IPS-18c (cell line): ENCODE data around the gene XXYLT1.

Experiments used
- H3K4me3 ChIP-seq: 2 replicates; pipeline ENCODE4 v1.7.0; 2013; ENCODE audit warnings: low read depth, mild to moderate bottlenecking, low read length, moderate library complexity; ENCODE audit not compliant: insufficient read depth
- H3K9me3 ChIP-seq: one replicate; pipeline ENCODE4 v1.6.1; 2013; ENCODE audit warnings: mild to moderate bottlenecking, low read length, moderate library complexity; ENCODE audit not compliant: control insufficient read depth, insufficient read depth

Gene XXYLT1

GRCh38 chr3:195080125-195080524 is 190.8 kb downstream of the XXYLT1 start:
- Histone ChIP-seq H3K9me3 (no peaks in the 10 kb centered on the region), H3K4me3 (no peak overlapping the region)

- no peak overlapping the region for H3K4me3 ChIP-seq
- H3K9me3 ChIP-seq, result no peaks in the 10 kb centered on the region
Measured at GRCh38 chr3:195079636-195080035, 191.3 kb downstream of the XXYLT1 start.

- no peak overlapping the region for H3K4me3 ChIP-seq
- no peaks in the 10 kb centered on the region for H3K9me3 ChIP-seq
Measured at GRCh38 chr3:195078891-195079440, 192.0 kb downstream of the XXYLT1 start.

GRCh38 chr3:195077611-195078540 is 193.1 kb downstream of the XXYLT1 start:
- no peak overlapping the region for H3K4me3 ChIP-seq
- H3K9me3 ChIP-seq, result no peaks in the 10 kb centered on the region

GRCh38 chr3:195076981-195077610 is 193.9 kb downstream of the XXYLT1 start:
- H3K9me3 ChIP-seq, result no peaks in the 10 kb centered on the region

GRCh38 chr3:195075941-195076875 is 194.8 kb downstream of the XXYLT1 start:
- no peak overlapping the region for H3K4me3 ChIP-seq
- no peaks in the 10 kb centered on the region for H3K9me3 ChIP-seq

More at GRCh38 chr3:195076981-195077610, 193.9 kb downstream of the XXYLT1 start:
- no peak overlapping the region for H3K4me3 ChIP-seq

GRCh38 chr3:195075199-195075940 is 195.6 kb downstream of the XXYLT1 start:
- H3K4me3 ChIP-seq, result no peak overlapping the region
- no peaks in the 10 kb centered on the region for H3K9me3 ChIP-seq

- H3K9me3 ChIP-seq, result no peaks in the 10 kb centered on the region
- no peak overlapping the region for H3K4me3 ChIP-seq
Measured at GRCh38 chr3:195073866-195074860, 196.8 kb downstream of the XXYLT1 start.

- no peaks in the 10 kb centered on the region for H3K9me3 ChIP-seq
- no peak overlapping the region for H3K4me3 ChIP-seq
Measured at GRCh38 chr3:195072916-195073564, 197.9 kb downstream of the XXYLT1 start.

- H3K9me3 ChIP-seq, result no peaks in the 10 kb centered on the region
- H3K4me3 ChIP-seq, result no peak overlapping the region
Measured at GRCh38 chr3:195071916-195072820, 198.8 kb downstream of the XXYLT1 start.

- no peak overlapping the region for H3K4me3 ChIP-seq
- no peaks in the 10 kb centered on the region for H3K9me3 ChIP-seq
Measured at GRCh38 chr3:195071011-195071728, 199.8 kb downstream of the XXYLT1 start.

- Histone ChIP-seq H3K9me3 (no peaks in the 10 kb centered on the region), H3K4me3 (no peak overlapping the region)
Measured at GRCh38 chr3:195070336-195070735, 200.6 kb downstream of the XXYLT1 start.

GRCh38 chr3:195069501-195070251 is 201.3 kb downstream of the XXYLT1 start:
- H3K9me3 ChIP-seq, result no peaks in the 10 kb centered on the region
- no peak overlapping the region for H3K4me3 ChIP-seq
